WTC11 (cell line): Measurements from ENCODE around the gene DHX9. TPM values are rescaled to one million over a fixed set of nuclear protein-coding genes. Genes with fewer than 3 reads are reported as not detected.
A peak's percentile ranks its signal among the peaks of the same experiment; 100 is the strongest.

Source experiments
- ATAC-seq: fragments of 200-7000 bp; cut with Tn5 transposase; 2 replicates; pipeline ENCODE4 v1.10.0; 2021; ENCODE audit warnings: mild to moderate bottlenecking, moderate library complexity
- CTCF ChIA-PET: fragments of 300-600 bp; sonication (Branson Sonifier 250); formaldehyde crosslinking; loops from one replicate; lab custom pipeline; 2021; ENCODE audit warnings: antibody characterized with exemption; lab: Charles Lee
- POLR2A ChIA-PET: fragments of 350-600 bp; sonication (Branson Sonifier 250); formaldehyde crosslinking; loops from one replicate; lab custom pipeline; 2021; ENCODE audit warnings: antibody characterized with exemption; lab: Charles Lee
- DNase-seq: peaks from one replicate; pipeline ENCODE4 v3.0.0; 2021; ENCODE audit warnings: low spot score
- H3K27ac Mint-ChIP-seq: 2 replicates; pipeline ENCODE4 v1.8.0; 2021; ENCODE audit warnings: mixed read lengths
- H3K27me3 Mint-ChIP-seq: 2 replicates; pipeline ENCODE4 v1.8.0; 2021; ENCODE audit warnings: low read depth, mild to moderate bottlenecking, moderate library complexity, mixed read lengths
- H3K36me3 Mint-ChIP-seq: 2 replicates; pipeline ENCODE4 v1.8.0; 2021; ENCODE audit warnings: mixed read lengths
- H3K4me1 Mint-ChIP-seq: 2 replicates; pipeline ENCODE4 v1.8.0; 2022; ENCODE audit warnings: mixed read lengths
- H3K4me3 Mint-ChIP-seq: 2 replicates; pipeline ENCODE4 v1.8.0; 2021; ENCODE audit warnings: mild to moderate bottlenecking, moderate library complexity, mixed read lengths
- H3K9me3 Mint-ChIP-seq: 2 replicates; pipeline ENCODE4 v1.8.0; 2021; ENCODE audit warnings: mixed read lengths
- ARID4B ChIP-seq: sonication (generic); formaldehyde crosslinking; IDR thresholded peaks from 2 replicates; pipeline ENCODE4 v1.8.0; 2023; ENCODE audit warnings: missing genetic modification reagents, mild to moderate bottlenecking, borderline replicate concordance
- ATF1 ChIP-seq: sonication (generic); formaldehyde crosslinking; IDR thresholded peaks from 2 replicates; pipeline ENCODE4 v1.8.1; 2023; ENCODE audit warnings: mild to moderate bottlenecking, moderate library complexity, missing genetic modification reagents
- ATF2 ChIP-seq: sonication (generic); formaldehyde crosslinking; IDR thresholded peaks from 2 replicates; pipeline ENCODE4 v1.8.1; 2022; ENCODE audit warnings: low read depth, missing genetic modification reagents, borderline replicate concordance
- CBFB ChIP-seq: sonication (generic); formaldehyde crosslinking; IDR thresholded peaks from 2 replicates; pipeline ENCODE4 v1.8.1; 2022; ENCODE audit warnings: mild to moderate bottlenecking, low read depth, missing genetic modification reagents
- CREM ChIP-seq: sonication (generic); formaldehyde crosslinking; IDR thresholded peaks from 2 replicates; pipeline ENCODE4 v1.8.1; 2022; ENCODE audit warnings: mild to moderate bottlenecking, missing genetic modification reagents, moderate library complexity
- E2F4 ChIP-seq: sonication (generic); formaldehyde crosslinking; IDR thresholded peaks from 2 replicates; pipeline ENCODE4 v1.8.1; 2022; ENCODE audit warnings: low read depth, mild to moderate bottlenecking, moderate library complexity, missing genetic modification reagents, borderline replicate concordance
- ESRRA ChIP-seq: sonication (generic); formaldehyde crosslinking; IDR thresholded peaks from 2 replicates; pipeline ENCODE4 v1.8.1; 2022; ENCODE audit warnings: mild to moderate bottlenecking, missing genetic modification reagents, borderline replicate concordance
- OVOL2 ChIP-seq: fragments of 250-450 bp; sonication (Bioruptor Pico); IDR thresholded peaks from 2 replicates; pipeline ENCODE4 v1.9.0; 2021; ENCODE audit warnings: mild to moderate bottlenecking, borderline replicate concordance
- PRRX2 ChIP-seq: fragments of 250-450 bp; sonication (Bioruptor Pico); IDR thresholded peaks from 2 replicates; pipeline ENCODE4 v1.8.0; 2021; ENCODE audit warnings: mild to moderate bottlenecking
- SMAD3 ChIP-seq: sonication (generic); formaldehyde crosslinking; IDR thresholded peaks from 2 replicates; pipeline ENCODE4 v1.8.0; 2022; ENCODE audit warnings: missing genetic modification reagents, mild to moderate bottlenecking, borderline replicate concordance
- SOX15 ChIP-seq: fragments of 250-450 bp; sonication (Bioruptor Pico); IDR thresholded peaks from 2 replicates; pipeline ENCODE4 v1.9.0; 2021; ENCODE audit warnings: mild to moderate bottlenecking
- ZBTB21 ChIP-seq: sonication (generic); formaldehyde crosslinking; IDR thresholded peaks from 2 replicates; pipeline ENCODE4 v1.8.1; 2023; ENCODE audit warnings: mild to moderate bottlenecking, missing genetic modification reagents, borderline replicate concordance
- ZBTB43 ChIP-seq: sonication (generic); formaldehyde crosslinking; IDR thresholded peaks from 2 replicates; pipeline ENCODE4 v1.8.1; 2023; ENCODE audit warnings: mild to moderate bottlenecking, missing genetic modification reagents
- ZNF138 ChIP-seq: sonication (generic); formaldehyde crosslinking; conservative IDR thresholded peaks from 2 replicates; pipeline ENCODE4 v1.8.1; 2022; ENCODE audit warnings: mild to moderate bottlenecking, moderate library complexity, missing genetic modification reagents
- ZNF281 ChIP-seq: sonication (generic); formaldehyde crosslinking; IDR thresholded peaks from 2 replicates; pipeline ENCODE4 v1.8.0; 2023; ENCODE audit warnings: mild to moderate bottlenecking, missing genetic modification reagents
- ZNF396 ChIP-seq: fragments of 250-450 bp; sonication (Bioruptor Pico); IDR thresholded peaks from 2 replicates; pipeline ENCODE4 v1.8.0; 2021; ENCODE audit warnings: mild to moderate bottlenecking, moderate library complexity, borderline replicate concordance
- total RNA-seq: library from RNA; stranded (reverse); gene quantifications from 3 replicates; pipeline ENCODE4 v1.2.3, GENCODE V29; 2021

Gene DHX9
- total RNA-seq, 1 experiment from 2014 or later, result 280 TPM

- TF ChIP-seq ZBTB43 (CRISPR knock-in tag), result no peak
- no peak for TF ChIP-seq ARID4B
- TF ChIP-seq ATF1 (CRISPR knock-in tag), result no peak
- TF ChIP-seq CBFB (CRISPR knock-in tag), result no peak
- no peak for TF ChIP-seq OVOL2 (CRISPR knock-in tag)
- no peak for TF ChIP-seq ESRRA (CRISPR knock-in tag)
- TF ChIP-seq CREM (CRISPR knock-in tag), result no peak
- TF ChIP-seq E2F4 (CRISPR knock-in tag), result no peak
- no peak for TF ChIP-seq ZBTB21
- no peak for TF ChIP-seq ZNF138 (CRISPR knock-in tag)
- no peak for TF ChIP-seq ZNF281
- TF ChIP-seq SMAD3 (CRISPR knock-in tag), result no peak
- TF ChIP-seq ATF2, result no peak
- no peak for TF ChIP-seq PRRX2 (CRISPR knock-in tag)
- TF ChIP-seq, all 79 proteins: peak for 0
- H3K4me3 Mint-ChIP-seq, result no peak overlapping the region
- H3K27ac Mint-ChIP-seq, result 0 out of 2 replicates have a peak overlapping the region, but pooled peaks have one; percentile 32
- H3K4me1 Mint-ChIP-seq, result no peaks in the 10 kb centered on the region
- DNase-seq, result no peak
- peaks cover 98% of the 10 kb centered on the region for H3K36me3 Mint-ChIP-seq
- POLR2A ChIA-PET, result no interaction called here
- H3K9me3 Mint-ChIP-seq, result no peaks in the 10 kb centered on the region
- CTCF ChIA-PET, result no interaction called here
- ATAC-seq, result no peak
- no peaks in the 10 kb centered on the region for H3K27me3 Mint-ChIP-seq
These were observed 16.8 kb downstream of the DHX9 start for GRCh38 chr1:182855911-182856310.

- CTCF ChIA-PET, result no interaction called here
- H3K4me1 Mint-ChIP-seq, result no peaks in the 10 kb centered on the region
- H3K27ac Mint-ChIP-seq, result no peak overlapping the region
- H3K9me3 Mint-ChIP-seq, result no peaks in the 10 kb centered on the region
- ATAC-seq (no peak), DNase-seq (no peak)
- H3K4me3 Mint-ChIP-seq, result no peak overlapping the region
- H3K27me3 Mint-ChIP-seq, result no peaks in the 10 kb centered on the region
- TF ChIP-seq SOX15 (CRISPR knock-in tag), result no peak
- no peak for TF ChIP-seq ZNF396 (CRISPR knock-in tag)
- TF ChIP-seq, all 79 proteins: peak for 0
- peaks cover 98% of the 10 kb centered on the region for H3K36me3 Mint-ChIP-seq
- POLR2A ChIA-PET, result no interaction called here
These were observed 18.1 kb downstream of the DHX9 start for GRCh38 chr1:182857212-182857611.
